Measurements from ENCODE around the gene AMN1. TPM values are rescaled to one million over a fixed set of nuclear protein-coding genes. Genes with fewer than 3 reads are reported as not detected.

AMN1 gene
- total RNA-seq, result 3.7 and 7.4 TPM in 2 replicates

GRCh38 chr12:31728917-31729640 lies at the start of gene AMN1:
TSS of gene AMN1 (minus strand) at chr12:31729021. CDS start at chr12:31729008, 13 bp downstream.

GRCh38 chr12:31659087-31659942 lies 69.5 kb downstream of the AMN1 start, which contains the start of gene ETFBKMT:
TSS of gene ETFBKMT (plus strand) at chr12:31659688. CDS start at chr12:31661954, 2,266 bp downstream.

Other genes starting within 250 kb of the AMN1 start
- gene DENND5B, start 137.9 kb downstream of the AMN1 start, total RNA-seq, result 6.7 and 7.1 TPM in 2 replicates
- 3.2 and 4.0 TPM in 2 replicates for gene ETFBKMT, start 69.3 kb downstream of the AMN1 start, total RNA-seq
- 14.7 and 81.0 TPM in 2 replicates for gene RESF1, start 230.4 kb upstream of the AMN1 start, total RNA-seq